ENCODE data around the gene KNSTRN.

GRCh38 chr15:40363611-40364010 lies 18.9 kb upstream of the KNSTRN start:
- TF ChIP-seq CTCF (IDR thresholded peaks at IDR 0.05; ENCODE audit: insufficient read depth, low read length, poor library complexity, severe bottlenecking) (no peak), EZH2phosphoT487 (conservative IDR thresholded peaks at IDR 0.05; ENCODE audit: low read length) (no peak)
